VCaP (cell line): ENCODE results near the gene DUSP8.

Experiments
- H3K27ac ChIP-seq: fragments of 450-650 bp; 2 replicates; pipeline ENCODE4 v1.5.1; 2017
- TF ChIP-seq, protein P1 (sequence below): fragments of 450-650 bp; conservative IDR thresholded peaks from 2 replicates; pipeline ENCODE4 v1.5.1; 2017; ENCODE audit warnings: mild to moderate bottlenecking, moderate library complexity

DUSP8 gene

DNA sequence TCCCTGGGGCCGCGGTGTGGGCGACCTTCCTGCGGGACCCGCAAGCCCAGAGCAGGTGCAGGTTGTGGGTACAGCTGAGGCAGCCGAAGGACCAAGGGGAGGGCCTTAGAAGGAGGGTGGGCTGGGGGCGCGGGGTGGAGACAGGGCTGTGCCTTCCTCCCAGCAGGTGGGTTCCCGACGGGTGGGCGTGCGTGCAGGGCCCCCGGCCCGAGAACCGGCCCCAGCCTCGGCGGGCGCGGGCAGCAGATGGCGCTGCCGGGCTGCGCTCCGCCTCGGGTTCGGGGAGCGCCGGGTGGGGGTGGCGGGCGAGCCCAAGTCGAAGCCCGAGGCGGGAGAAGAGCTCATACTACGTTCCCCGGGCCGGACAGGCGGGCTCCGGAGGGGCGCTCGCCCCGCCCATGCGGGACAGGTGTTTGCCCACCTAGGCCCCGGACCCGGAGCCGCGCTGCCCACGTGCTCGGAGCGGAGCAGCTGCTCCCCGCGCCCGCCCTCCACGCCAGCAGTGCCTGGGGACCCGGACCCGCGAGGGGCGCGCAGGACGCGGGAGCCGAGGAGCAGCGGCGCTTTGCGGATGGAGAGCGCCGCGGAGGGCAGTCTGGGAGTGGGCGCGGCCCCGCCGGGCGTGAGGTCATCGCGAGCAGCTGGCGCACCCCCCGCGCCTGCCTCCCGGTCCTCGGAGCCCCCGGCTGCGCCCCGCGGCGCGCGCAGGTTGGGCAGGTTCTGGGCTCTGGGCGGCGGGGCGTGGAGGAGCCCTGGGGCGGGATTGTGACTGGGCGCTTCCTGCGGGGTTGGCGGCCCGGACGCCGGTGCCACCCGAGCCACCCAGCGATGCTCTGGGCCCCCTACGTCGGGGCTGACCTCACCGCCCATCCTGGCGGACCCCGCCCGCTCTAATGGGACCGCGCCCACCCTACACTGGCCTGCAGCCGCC, 25.3 kb downstream of the DUSP8 start:
- TF ChIP-seq, protein P1, sequence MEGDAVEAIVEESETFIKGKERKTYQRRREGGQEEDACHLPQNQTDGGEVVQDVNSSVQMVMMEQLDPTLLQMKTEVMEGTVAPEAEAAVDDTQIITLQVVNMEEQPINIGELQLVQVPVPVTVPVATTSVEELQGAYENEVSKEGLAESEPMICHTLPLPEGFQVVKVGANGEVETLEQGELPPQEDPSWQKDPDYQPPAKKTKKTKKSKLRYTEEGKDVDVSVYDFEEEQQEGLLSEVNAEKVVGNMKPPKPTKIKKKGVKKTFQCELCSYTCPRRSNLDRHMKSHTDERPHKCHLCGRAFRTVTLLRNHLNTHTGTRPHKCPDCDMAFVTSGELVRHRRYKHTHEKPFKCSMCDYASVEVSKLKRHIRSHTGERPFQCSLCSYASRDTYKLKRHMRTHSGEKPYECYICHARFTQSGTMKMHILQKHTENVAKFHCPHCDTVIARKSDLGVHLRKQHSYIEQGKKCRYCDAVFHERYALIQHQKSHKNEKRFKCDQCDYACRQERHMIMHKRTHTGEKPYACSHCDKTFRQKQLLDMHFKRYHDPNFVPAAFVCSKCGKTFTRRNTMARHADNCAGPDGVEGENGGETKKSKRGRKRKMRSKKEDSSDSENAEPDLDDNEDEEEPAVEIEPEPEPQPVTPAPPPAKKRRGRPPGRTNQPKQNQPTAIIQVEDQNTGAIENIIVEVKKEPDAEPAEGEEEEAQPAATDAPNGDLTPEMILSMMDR: peak; percentile 91
- H3K27ac ChIP-seq: peak overlapping the region; percentile 47; the same call in 1 of the 2 replicates

DNA sequence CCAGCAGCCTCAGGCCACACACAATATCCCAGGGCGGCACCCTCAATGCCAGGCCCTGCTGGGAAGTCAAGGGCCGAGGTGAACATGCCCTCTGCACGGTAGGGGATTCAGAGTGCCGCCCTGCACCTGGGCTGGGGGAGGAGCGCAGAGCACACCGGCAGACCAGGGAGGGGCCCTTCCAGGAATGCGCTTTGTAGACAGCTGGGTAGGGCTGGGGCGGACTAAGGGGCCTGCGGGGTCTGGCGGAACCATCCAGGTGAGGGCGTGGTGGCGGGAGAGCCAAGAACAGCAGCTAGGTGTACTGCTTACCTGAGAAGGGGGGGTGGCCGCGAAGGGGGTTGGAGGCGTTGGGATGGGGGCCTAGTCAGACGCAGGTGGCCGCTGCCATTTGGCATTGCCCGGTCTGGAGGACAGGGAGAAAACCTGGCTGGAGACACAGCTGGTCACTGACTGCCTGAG, 26.0 kb downstream of the DUSP8 start:
- H3K27ac ChIP-seq: peak overlapping the region; percentile 47; the same call in 1 of the 2 replicates
- TF ChIP-seq, protein P1: no peak

DNA sequence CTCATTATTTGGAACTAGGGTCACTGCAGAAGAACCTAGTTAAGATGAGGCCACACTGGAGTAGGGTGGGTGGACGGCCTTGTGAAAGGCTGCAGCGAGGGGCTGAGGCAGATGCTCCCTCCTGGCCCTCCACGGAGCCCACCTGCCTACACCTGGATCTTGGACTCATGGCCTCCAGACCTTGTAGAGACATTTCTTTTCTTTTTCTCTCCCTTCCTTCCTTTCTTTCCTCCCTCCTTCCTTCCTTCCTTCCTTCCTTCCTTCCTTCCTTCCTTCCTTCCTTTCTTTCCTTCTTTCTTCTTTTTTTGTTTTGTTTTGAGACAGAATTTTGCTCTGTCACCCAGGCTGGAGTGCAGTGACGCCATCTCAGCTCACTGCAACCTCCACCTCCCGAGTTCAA, 26.6 kb downstream of the DUSP8 start:
- TF ChIP-seq, protein P1: no peak
- H3K27ac ChIP-seq: no peak overlapping the region

DNA sequence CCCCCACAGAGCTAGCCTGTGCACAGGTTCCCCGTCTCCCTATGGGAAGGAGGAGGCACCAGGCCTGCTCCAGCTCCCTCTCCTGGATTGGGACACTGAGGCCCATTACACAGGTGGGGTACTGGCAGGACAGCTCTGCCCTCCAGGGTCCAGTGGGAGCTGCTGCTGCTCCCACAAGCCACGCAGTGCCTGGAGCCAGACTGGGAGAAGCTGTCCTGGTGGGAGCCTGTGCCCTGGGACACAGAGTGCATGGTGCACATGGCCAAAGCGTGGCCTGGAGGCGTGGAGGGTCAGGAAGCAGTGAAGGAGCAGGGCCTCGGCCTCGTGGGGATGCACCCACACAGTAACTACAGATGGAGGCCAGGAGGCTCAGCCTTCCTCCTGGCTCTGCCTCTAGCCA, 27.5 kb downstream of the DUSP8 start:
- TF ChIP-seq, protein P1: no peak
- no peak overlapping the region for H3K27ac ChIP-seq

DNA sequence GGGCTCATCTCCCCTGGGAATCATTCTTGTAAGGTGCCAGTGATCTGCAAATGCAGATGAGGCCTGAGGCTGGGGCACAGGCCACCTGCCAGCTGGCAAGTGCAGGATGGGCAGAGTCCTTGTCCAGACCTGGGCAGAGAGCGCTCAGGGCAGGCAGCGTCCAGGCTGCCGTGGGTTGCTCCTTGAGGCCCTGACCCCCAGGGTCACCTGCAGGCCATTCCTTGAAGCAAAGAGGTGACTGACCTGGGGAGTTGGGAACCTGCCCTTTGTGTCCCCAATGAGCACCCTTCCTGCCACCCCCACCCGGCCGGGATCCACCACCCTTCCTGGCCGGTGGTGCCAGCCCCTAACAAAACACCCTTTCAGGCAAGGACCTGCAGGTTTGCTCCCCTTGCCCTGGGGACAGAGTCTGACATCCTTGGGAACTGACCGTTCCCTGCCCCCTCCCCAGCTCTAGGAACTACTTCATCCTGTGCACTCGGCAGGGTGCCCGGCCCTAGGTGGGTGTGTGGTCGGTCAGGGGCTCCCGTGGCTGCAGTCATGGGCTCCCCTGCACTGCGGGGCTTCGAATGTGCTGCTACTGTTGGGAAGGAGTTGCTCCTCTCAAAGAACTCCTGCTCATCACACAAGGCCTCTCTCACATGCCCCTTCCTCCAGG, 28.3 kb downstream of the DUSP8 start:
- H3K27ac ChIP-seq: no peak overlapping the region
- TF ChIP-seq, protein P1: no peak

DNA sequence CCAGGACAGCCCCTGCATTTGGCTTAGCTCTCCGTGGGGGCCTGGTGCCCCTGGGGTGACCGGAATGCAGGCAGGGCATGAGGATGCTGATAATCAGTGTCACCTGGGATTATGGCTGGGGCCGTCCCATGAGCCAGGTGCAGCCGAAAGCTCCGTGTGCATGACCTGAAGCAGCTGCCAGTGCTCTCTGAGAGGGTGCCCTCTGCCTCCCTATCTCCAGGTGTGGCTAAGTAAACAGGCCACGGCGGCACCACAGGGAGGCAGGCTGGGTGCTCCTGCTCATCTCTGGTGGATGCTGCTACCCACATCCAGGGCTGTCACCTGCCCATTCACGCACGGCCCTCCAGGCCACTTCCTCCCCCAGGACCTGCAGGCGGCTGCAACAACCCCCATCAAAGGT, 29.8 kb downstream of the DUSP8 start:
- H3K27ac ChIP-seq: no peak overlapping the region
- TF ChIP-seq, protein P1: no peak

DNA sequence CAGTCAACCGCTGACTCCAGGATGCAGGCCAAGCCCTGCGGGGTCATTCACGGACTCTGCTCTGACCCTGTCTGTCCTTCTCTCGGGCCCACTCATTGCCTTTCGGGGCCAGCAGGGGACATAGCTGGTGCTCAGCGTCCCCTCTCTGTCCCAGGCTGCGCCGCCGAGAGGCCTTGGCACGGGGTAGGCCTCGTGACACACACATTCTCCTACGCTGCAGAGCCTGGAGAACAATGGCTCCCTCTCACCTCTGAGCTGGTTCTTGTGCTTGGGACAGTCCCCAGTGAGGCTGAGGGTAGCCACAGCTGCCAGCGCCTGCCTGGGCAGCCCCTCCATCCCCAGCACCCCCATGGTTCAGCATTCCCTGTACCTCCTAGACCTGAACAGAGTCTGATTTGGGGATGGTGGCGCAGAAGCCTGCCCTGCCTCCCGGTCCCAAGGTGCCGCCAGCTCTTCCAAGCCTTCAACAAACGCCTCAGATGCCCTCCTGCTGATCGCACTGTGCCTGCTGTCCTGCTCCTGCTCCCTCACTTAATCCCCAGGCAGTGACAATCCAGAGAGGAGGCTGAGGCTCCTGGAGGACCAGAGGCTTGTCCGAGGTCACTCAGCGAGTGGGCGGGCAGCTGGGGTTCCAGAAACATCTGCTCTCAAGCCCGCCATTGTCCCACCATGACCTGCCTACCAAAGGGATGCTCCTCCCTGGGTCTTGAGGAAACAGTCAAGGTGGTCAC, 30.4 kb downstream of the DUSP8 start:
- TF ChIP-seq, protein P1: no peak
- no peak overlapping the region for H3K27ac ChIP-seq
